AG04449 (cell line): ENCODE data around the gene TBX18.

Experiments used
- CTCF ChIA-PET: fragments of 350-600 bp; formaldehyde crosslinking; extraction: SDS; loops from one replicate; lab custom pipeline; 2021; ENCODE audit warnings: antibody characterized with exemption; lab: Yijun Ruan, JAX
- POLR2A ChIA-PET: fragments of 400-600, 350-600 bp; formaldehyde crosslinking; extraction: SDS; loops from one replicate; lab custom pipeline; 2020; ENCODE audit warnings: antibody characterized with exemption, inconsistent platforms; lab: Yijun Ruan, JAX
- DNase-seq: peaks from one replicate; pipeline ENCODE4 v3.0.0-alpha.2; 2010; ENCODE audit warnings: low read depth, low spot score
- H3K4me3 ChIP-seq: 2 replicates; pipeline ENCODE4 v1.5.1; 2011; ENCODE audit warnings: low read depth, mild to moderate bottlenecking, control low read depth, low read length
- TF ChIP-seq, protein P1 (sequence below): IDR thresholded peaks from one replicate; pipeline ENCODE4 v1.5.1; 2011; ENCODE audit warnings: mild to moderate bottlenecking, moderate library complexity, low read length, control low read depth, inconsistent platforms; ENCODE audit not compliant: insufficient read depth; ENCODE audit errors: missing control alignments

The TBX18 gene

GRCh38 chr6:84788689-84789088, 24.3 kb upstream of the TBX18 start:
- ChIA-PET CTCF (no interaction called here), POLR2A (no interaction called here)
- DNase-seq, result no peak
- TF ChIP-seq, protein P1, sequence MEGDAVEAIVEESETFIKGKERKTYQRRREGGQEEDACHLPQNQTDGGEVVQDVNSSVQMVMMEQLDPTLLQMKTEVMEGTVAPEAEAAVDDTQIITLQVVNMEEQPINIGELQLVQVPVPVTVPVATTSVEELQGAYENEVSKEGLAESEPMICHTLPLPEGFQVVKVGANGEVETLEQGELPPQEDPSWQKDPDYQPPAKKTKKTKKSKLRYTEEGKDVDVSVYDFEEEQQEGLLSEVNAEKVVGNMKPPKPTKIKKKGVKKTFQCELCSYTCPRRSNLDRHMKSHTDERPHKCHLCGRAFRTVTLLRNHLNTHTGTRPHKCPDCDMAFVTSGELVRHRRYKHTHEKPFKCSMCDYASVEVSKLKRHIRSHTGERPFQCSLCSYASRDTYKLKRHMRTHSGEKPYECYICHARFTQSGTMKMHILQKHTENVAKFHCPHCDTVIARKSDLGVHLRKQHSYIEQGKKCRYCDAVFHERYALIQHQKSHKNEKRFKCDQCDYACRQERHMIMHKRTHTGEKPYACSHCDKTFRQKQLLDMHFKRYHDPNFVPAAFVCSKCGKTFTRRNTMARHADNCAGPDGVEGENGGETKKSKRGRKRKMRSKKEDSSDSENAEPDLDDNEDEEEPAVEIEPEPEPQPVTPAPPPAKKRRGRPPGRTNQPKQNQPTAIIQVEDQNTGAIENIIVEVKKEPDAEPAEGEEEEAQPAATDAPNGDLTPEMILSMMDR, result no peak
- no peak overlapping the region for H3K4me3 ChIP-seq

- POLR2A ChIA-PET, result no interaction called here
- H3K4me3 ChIP-seq, result no peak overlapping the region
- TF ChIP-seq, protein P1, result no peak
- CTCF ChIA-PET, result no interaction called here
- DNase-seq, result no peak
Measured at GRCh38 chr6:84785671-84786070, 21.3 kb upstream of the TBX18 start.

GRCh38 chr6:84779917-84780316, 15.5 kb upstream of the TBX18 start:
- no peak overlapping the region for H3K4me3 ChIP-seq
- CTCF ChIA-PET, result interaction anchor here (0.9 to 3.1 kb wide), 5 partner anchors 10 to 543 kb away, joined by 3 to 13 read pairs (median 4); no protein-coding TSS in a partner anchor
- TF ChIP-seq, protein P1, result no peak
- POLR2A ChIA-PET, result no interaction called here
- no peak for DNase-seq

DNA sequence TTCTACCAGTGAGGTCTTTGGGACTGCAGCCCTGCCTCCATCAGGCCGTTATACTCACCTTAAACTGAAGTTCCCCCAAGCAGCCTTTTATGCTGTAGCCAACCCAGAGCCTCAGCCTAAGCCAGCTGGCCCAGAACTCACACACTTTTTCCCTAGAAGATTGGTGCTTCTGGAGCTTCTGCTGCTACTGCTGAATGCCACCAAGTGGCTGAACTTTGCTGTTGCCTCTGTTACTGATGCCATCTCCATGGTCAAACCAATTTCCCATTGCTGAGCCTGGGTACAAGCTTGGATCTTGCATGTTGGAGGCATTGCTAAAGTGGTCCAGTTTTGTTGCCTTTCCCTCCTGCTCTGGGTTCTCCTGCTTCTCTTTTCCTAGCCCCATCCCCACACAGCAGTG, 15.0 kb upstream of the TBX18 start:
- ChIA-PET CTCF (interaction anchor here (0.6 to 3.1 kb wide), 9 partner anchors 10 to 549 kb away, joined by 3 to 13 read pairs (median 4); no protein-coding TSS in a partner anchor), POLR2A (no interaction called here)
- no peak for DNase-seq
- H3K4me3 ChIP-seq, result no peak overlapping the region
- TF ChIP-seq, protein P1, result peak; percentile 14

- TF ChIP-seq, protein P1, result no peak
- DNase-seq, result no peak
- H3K4me3 ChIP-seq, result no peak overlapping the region
- ChIA-PET POLR2A (no interaction called here), CTCF (interaction anchor here (1.6 to 6.9 kb wide), 7 partner anchors 14 to 550 kb away, joined by 5 to 59 read pairs (median 8); partner anchors contain the start of genes CEP162 and TBX18)
Measured at GRCh38 chr6:84777888-84778287, 13.5 kb upstream of the TBX18 start.

DNA sequence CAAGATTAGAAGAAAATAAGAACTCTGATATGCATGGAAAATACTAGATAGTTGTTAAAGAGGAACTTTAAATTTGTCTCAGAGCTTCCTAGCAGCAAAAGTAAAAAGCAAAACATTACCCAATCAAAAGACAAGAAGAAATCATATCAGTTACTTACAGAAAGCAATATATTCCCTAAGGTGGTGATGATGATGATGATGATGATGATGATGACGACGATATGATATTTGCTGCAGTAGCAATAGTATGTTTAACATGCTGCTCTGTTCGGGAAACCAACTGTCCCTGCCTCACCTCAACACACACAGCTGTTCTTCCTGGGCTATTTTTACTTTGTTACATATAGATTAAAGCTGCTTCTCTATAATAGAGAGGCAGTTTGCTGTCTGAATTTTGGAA, 12.0 kb upstream of the TBX18 start:
- DNase-seq, result no peak
- ChIA-PET POLR2A (no interaction called here), CTCF (interaction anchor here (1.0 to 6.9 kb wide), 6 partner anchors 13 to 547 kb away, joined by 3 to 59 read pairs (median 9); partner anchors contain the start of gene TBX18)
- TF ChIP-seq, protein P1, result no peak
- no peak overlapping the region for H3K4me3 ChIP-seq
